Right lobe of liver (tissue), 6 donors: ENCODE data around the gene LRFN2. TPM values are rescaled to one million over a fixed set of nuclear protein-coding genes. Genes with fewer than 3 reads are reported as not detected.

Experiments
- ATAC-seq, 4 donors: fragments of 200-7000 bp; cut with Tn5 transposase; one replicate each; pipeline ENCODE4 v1.9.1; 2020; ENCODE audit warnings: mild to moderate bottlenecking in 4 of 4, moderate library complexity in 4 of 4
- DNase-seq, 3 donors: peaks; one replicate each; pipeline ENCODE4 v3.0.0-alpha.2; 2020
- H3K27ac ChIP-seq, 3 donors: fragments of 200-600 bp; one replicate each; pipeline ENCODE4 v1.8.0; 2022
- H3K27me3 ChIP-seq, 2 donors: fragments of 200-600 bp; one replicate each; pipeline ENCODE4 v1.8.0; 2022
- H3K36me3 ChIP-seq, 4 donors: fragments of 200-600 bp; sonication (generic) in 1 of 4; one replicate each; pipeline versions ENCODE4 v1.5.1 to v1.8.0; 2017 to 2022; ENCODE audit warnings: control low read depth in 1 of 4
- H3K4me1 ChIP-seq, 4 donors: fragments of 200-600 bp; sonication (generic) in 1 of 4; one replicate each; pipeline versions ENCODE4 v1.5.1 to v1.8.0; 2017 to 2022; ENCODE audit warnings: control low read depth in 1 of 4
- H3K4me3 ChIP-seq, 3 donors: fragments of 200-600 bp; one replicate each; pipeline ENCODE4 v1.8.0; 2022
- H3K9me3 ChIP-seq, 4 donors: fragments of 200-600 bp; sonication (generic) in 1 of 4; one replicate each; pipeline versions ENCODE4 v1.5.1 to v1.8.0; 2017 to 2022; ENCODE audit warnings: control low read depth in 1 of 4
- CTCF ChIP-seq, 4 donors: fragments of 200-600 bp in 3 of 4; fragments of 450-650 bp in 1 of 4; IDR thresholded peaks; one replicate each; pipeline versions ENCODE4 v1.5.1 to v1.8.0; 2016 to 2022; ENCODE audit warnings: antibody characterized with exemption in 4 of 4, mild to moderate bottlenecking in 2 of 4
- POLR2A ChIP-seq: fragments of 450-650 bp; IDR thresholded peaks from one replicate; pipeline ENCODE4 v1.6.1; 2017; ENCODE audit warnings: antibody characterized with exemption, mild to moderate bottlenecking
- WGBS: methylation state at CpG from one replicate; pipeline ENCODE4 v1.1.6; 2018; ENCODE audit warnings: low coverage, low lambda C conversion rate; ENCODE audit not compliant: insufficient coverage; ENCODE audit errors: missing lambda C conversion rate; 5-methylcytosine and 5-hydroxymethylcytosine counted together
- intact Hi-C, 2 donors: fragments of 100-400 bp; cut with DNase I; formaldehyde crosslinking; loops; one replicate each; pipeline versions ENCODE4 v1.11.2 to v1.14.1; 2022
- total RNA-seq, 6 experiments: library from RNA; depleted of rRNA in 2 of 6; stranded (reverse); fragments of >200 nt in 2 of 6; fragmentation: NEBNext Ultra II Directional in 3 of 6; extraction: Animal tissue kit (Norgen Biotek cat#: 25700) in 3 of 6; gene quantifications; one replicate each; pipeline versions ENCODE4 v1.1.0 to v1.2.4, GENCODE V29; 2016 to 2023
- donor health status: DM: no; HTN: yes; CAD: no.
- donor health status: DM: no; HTN: no; CAD: no.
- donor health status: DM: no; HTN: no; CAD: no.
- donor health status: DM: no; HTN: yes; CAD: no.
- donor health status: DM: no; HTN: yes; CAD: no.

LRFN2 gene
- total RNA-seq, 6 experiments from 2014 or later: 0.19 TPM; not detected in 5

DNA sequence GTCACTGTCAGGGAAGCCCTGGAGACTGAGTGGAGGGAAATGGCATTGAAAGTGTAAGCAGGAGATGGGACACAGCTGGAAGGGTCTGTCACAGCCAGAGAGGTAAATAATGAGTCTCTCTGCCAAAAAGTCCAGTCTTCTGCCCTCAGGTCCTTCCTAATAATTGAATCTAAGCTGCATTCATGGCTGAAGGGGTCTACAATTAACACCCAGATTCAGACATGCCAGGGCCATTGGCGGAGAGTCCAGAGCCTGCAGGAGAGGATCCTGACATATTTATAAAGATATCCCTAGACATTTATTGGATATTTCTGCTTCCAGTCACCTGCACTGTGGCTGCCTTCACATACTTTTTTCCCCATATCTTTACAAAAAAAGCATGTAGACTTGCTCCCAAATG is 89.0 kb downstream of the LRFN2 start:
- no peaks in the 10 kb centered on the region for H3K4me1 ChIP-seq
- H3K36me3 ChIP-seq: no peaks in the 10 kb centered on the region
- no peak overlapping the region for H3K27ac ChIP-seq
- intact Hi-C loops: no loop called here
- WGBS: 83% methylated on average over 1 of the region's 1 CpG
- TF ChIP-seq POLR2A: no peak
- no peak for TF ChIP-seq CTCF (IDR thresholded peaks at IDR 0.05)
- ATAC-seq (no peak), DNase-seq (no peak)
- no peaks in the 10 kb centered on the region for H3K27me3 ChIP-seq
- no peaks in the 10 kb centered on the region for H3K9me3 ChIP-seq
- no peak overlapping the region for H3K4me3 ChIP-seq

GRCh38 chr6:40492187-40492586 is 95.0 kb downstream of the LRFN2 start:
- ATAC-seq: no peak

GRCh38 chr6:40490508-40490907 is 96.7 kb downstream of the LRFN2 start:
- intact Hi-C loops: no loop called here
- H3K27ac ChIP-seq: no peak overlapping the region
- no peak overlapping the region for H3K4me3 ChIP-seq
- 100% methylated on average over 2 of the region's 4 CpGs for WGBS
- H3K9me3 ChIP-seq: no peaks in the 10 kb centered on the region
- no peak for ATAC-seq
- no peak for DNase-seq
- H3K36me3 ChIP-seq: no peaks in the 10 kb centered on the region
- H3K4me1 ChIP-seq: no peaks in the 10 kb centered on the region
- H3K27me3 ChIP-seq: no peaks in the 10 kb centered on the region
- TF ChIP-seq CTCF (IDR thresholded peaks at IDR 0.05) (no peak), POLR2A (no peak)

More at GRCh38 chr6:40492187-40492586, 95.0 kb downstream of the LRFN2 start:
- no peaks in the 10 kb centered on the region for H3K4me1 ChIP-seq
- 61% methylated on average over 5 of the region's 7 CpGs for WGBS
- DNase-seq: no peak
- H3K4me3 ChIP-seq: no peak overlapping the region
- no peaks in the 10 kb centered on the region for H3K36me3 ChIP-seq
- H3K27ac ChIP-seq: no peak overlapping the region
- intact Hi-C loops: no loop called here
- no peak for TF ChIP-seq CTCF (IDR thresholded peaks at IDR 0.05)
- TF ChIP-seq POLR2A: no peak
- no peaks in the 10 kb centered on the region for H3K27me3 ChIP-seq
- H3K9me3 ChIP-seq: no peaks in the 10 kb centered on the region

GRCh38 chr6:40489798-40490197 is 97.4 kb downstream of the LRFN2 start:
- H3K27me3 ChIP-seq: no peaks in the 10 kb centered on the region
- TF ChIP-seq CTCF (IDR thresholded peaks at IDR 0.05) (no peak), POLR2A (no peak)
- 71% methylated on average over 7 of the region's 9 CpGs for WGBS
- H3K9me3 ChIP-seq: no peaks in the 10 kb centered on the region
- H3K4me3 ChIP-seq: no peak overlapping the region
- H3K4me1 ChIP-seq: no peaks in the 10 kb centered on the region
- no peak for DNase-seq
- intact Hi-C loops: no loop called here
- no peak for ATAC-seq
- no peak overlapping the region for H3K27ac ChIP-seq
- H3K36me3 ChIP-seq: no peaks in the 10 kb centered on the region

- ATAC-seq (no peak), DNase-seq (no peak)
- TF ChIP-seq CTCF (IDR thresholded peaks at IDR 0.05) (no peak), POLR2A (no peak)
- Histone ChIP-seq H3K36me3 (no peaks in the 10 kb centered on the region), H3K9me3 (no peaks in the 10 kb centered on the region), H3K27ac (no peak overlapping the region), H3K27me3 (no peaks in the 10 kb centered on the region), H3K4me3 (no peak overlapping the region), H3K4me1 (no peaks in the 10 kb centered on the region)
- intact Hi-C loops: no loop called here
- 63% methylated on average over 4 of the region's 4 CpGs for WGBS
Measured at GRCh38 chr6:40486576-40486975, 100.6 kb downstream of the LRFN2 start.
